HG03575 (cell line): ENCODE results near the gene CORO2A.

ENCODE experiments used
- ATAC-seq: cut with Tn5 transposase; IDR thresholded peaks from one replicate; pipeline ENCODE4 v1.9.1; 2021; ENCODE audit not compliant: unreplicated experiment, insufficient number of reproducible peaks, low FRiP score; ENCODE audit errors: extremely low read depth

Gene CORO2A

DNA sequence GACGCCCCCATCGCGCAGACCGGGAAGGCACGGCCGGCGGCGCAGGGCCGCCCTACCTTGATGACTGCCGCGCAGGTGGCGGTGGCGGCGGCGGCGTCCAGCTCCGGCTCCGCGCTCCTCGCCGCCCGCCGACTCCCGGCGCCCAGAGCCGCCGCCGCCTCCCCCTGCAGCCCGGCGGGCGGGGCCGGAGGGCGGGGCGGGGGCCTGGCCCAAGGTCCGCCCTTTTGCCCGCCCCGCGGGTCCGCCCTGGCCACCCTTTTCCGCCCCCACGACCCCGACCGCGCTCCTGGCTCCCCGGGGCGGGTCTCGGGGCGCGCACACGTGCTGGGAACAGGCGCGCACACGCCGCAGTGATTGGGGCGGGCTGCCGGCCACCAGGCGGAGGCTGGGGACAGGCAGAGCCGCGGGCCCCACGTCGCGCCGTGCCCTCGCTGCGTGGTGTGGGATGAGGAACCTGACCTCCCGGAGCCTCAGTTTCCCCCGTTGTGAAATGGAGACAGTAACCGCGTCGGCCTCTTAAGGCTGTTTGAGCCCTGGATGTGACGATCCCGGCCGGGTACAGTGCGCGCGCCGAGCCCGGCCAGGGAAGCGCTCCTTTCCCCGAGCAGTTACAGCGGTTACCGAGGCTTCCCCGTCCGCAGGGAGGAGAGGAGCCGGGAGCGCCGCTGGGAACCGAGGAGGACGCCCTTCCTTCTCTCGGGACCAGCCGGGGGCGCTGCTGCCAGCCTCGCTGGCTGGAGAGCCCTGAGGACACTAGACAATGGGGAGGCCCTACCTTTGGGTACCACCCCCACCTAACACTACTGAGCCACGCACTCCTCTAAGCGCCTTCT, at the start of gene CORO2A:
TSS of gene CORO2A (minus strand) at position 135 of the 833 bp plus-strand sequence. CDS start 34,977 bp downstream, outside the sequence.
- ATAC-seq = no peak

- no peak for ATAC-seq
These were observed 49.2 kb upstream of the CORO2A start for GRCh38 chr9:98241357-98242300.

GRCh38 chr9:98240475-98240874, 48.0 kb upstream of the CORO2A start:
- no peak for ATAC-seq

DNA sequence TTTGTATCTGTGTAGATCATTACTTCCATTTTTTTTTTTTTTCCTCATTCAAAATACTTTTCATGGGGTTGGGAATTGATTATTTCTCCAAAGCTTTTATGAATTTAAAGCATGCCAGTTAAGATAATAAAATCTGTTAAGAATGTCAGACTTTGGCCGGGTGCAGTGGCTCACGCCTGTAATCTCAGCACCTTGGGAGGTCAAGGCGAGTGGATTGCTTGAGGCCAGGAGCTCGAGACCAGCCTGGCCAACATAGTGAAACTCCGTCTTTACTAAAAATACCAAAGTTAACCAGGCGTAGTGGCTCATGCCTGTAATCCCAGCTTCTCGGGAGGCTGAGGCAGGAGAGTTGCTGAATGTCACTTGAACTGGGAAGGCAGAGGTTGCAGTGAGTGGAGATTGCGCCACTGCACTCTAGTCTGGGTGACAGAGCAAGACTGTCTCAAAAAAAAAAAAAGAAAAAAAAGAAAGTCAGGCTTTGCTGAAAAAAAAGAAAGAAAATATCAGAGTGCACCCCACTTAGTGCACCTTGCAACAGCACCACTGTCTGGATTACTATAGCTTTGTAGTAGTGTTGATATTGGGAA, 44.6 kb upstream of the CORO2A start:
- no peak for ATAC-seq

- ATAC-seq = no peak
These were observed 42.7 kb upstream of the CORO2A start for GRCh38 chr9:98235126-98235525.

DNA sequence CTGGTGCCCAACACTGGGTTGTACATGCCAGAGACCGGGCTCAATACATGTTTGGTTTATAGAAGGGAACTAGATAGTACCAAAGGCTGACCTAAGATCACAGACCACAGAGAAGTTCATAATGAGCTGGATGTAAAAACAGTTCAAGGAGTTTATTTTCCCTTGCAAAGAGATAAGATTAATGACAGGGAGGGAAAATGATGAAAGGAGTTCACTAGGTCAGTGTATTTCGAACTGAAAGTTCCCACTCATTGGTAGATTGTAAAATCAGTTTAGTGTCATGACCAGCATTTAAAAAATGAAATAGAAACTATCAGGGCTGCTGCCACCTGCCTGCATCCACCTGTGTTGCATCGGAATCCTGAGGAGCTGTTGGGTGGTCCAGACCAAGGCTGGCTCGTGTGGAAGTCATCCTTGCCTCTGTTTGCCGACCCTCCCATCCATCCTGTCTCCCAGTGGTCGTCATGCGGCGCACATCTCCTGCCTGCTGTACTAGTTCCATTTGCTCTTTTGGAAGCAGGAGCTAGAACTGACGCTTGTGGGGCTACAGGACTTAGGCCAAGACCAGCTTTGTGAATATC, 41.9 kb upstream of the CORO2A start:
- ATAC-seq = no peak

DNA sequence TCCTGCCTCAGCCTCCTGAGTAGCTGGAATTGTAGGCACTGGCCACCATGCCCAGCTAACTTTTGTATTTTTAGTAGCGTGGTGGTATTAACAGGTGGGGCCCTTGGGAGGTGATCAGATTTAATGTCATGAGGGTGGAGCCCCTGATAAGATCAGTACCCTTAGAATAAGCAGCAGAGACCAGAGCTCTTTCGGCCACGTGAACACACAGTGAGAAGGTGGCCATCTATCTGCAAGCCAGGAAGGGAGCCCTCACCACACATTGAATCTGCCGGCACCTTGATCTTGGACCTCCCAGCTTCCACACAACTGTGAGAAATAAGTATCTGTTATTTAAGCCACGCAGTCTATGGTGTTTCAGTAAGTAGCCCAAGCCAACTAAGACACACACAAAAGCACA, 40.5 kb upstream of the CORO2A start:
- no peak for ATAC-seq

DNA sequence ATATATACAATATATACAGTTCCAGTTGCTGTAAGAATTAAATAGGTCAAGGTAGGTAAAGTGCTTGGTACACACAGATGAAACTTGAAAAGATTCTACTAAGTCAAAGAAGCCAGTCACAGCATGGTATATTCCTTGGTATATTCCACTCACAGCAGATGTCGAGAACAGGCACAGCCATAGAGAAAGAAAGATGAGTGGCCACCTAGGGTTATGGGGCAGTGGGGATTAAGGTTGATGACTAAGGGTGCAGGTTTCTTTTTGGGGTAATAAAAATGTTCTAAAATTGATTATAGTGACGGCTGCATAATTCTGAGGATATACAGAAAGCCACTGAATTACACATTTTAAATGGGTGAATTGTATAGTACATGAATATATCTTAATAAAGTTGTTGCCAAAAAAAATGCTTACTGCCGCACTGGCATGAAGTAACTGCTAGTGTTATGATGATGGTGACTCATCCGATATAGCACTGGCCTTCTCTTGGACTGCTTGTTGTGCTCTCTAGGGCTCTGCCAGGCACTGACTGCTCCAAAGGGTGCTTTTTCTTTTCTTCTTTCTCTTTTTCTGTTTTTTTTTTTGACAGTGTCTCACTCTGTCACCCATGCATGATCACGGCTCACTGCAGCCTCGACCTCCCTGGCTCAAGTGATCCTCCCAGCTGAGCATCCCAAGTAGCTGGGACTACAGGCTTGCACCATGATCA, 39.5 kb upstream of the CORO2A start:
- no peak for ATAC-seq

DNA sequence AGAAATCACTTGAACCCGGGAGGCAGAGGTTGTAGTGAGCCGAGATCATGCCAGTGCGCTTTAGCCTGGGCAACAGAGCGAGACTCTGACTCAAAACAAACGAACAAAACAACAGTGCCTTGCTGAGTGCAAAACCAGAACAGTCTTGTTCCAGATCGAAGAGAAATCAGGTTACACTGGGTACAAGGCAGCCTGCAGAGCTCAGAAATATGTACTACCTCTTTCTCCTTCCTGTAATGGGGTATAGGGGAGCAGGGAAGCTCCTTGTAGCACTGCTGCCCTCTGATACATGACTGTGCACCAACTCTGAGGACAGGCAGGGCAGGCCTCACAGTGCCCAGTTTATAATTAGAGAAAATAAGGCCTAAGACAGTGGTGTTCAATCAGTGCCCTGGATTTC, 38.4 kb upstream of the CORO2A start:
- ATAC-seq = no peak

DNA sequence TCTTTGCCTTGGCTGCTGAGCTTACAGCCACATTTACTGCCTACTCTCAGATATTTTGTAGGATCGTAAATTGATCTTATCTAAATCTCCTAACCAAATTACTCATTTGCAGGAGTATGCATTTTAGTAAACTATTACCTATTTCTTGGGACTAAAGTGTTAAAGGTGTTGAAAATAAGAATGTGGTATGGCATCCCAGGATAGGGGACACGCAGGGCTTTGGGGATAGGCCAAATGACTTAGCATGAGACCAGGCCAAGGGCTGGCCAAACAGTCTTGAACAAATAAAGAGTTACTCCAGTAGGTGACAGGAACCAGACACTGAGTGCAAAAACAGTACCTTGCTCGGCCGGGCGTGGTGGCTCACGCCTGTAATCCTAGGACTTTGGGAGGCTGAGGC, 37.9 kb upstream of the CORO2A start:
- ATAC-seq = no peak

GRCh38 chr9:98229620-98230019, 37.2 kb upstream of the CORO2A start:
- ATAC-seq = no peak

DNA sequence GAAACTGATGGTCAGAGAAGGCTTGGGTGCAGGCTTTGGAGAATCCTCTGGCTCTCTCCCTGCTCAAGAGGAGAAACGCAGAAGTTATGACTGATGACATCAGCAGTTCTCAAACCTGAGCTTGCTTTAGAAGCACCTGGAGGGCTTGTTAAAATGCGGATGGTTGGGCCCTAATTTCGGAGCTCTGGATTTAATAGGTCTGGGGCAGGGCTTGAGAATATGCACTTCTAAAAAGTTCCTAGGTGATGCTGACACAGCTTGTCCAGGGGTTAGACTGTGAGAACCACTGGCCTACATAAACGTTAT, 36.6 kb upstream of the CORO2A start:
- ATAC-seq = no peak

DNA sequence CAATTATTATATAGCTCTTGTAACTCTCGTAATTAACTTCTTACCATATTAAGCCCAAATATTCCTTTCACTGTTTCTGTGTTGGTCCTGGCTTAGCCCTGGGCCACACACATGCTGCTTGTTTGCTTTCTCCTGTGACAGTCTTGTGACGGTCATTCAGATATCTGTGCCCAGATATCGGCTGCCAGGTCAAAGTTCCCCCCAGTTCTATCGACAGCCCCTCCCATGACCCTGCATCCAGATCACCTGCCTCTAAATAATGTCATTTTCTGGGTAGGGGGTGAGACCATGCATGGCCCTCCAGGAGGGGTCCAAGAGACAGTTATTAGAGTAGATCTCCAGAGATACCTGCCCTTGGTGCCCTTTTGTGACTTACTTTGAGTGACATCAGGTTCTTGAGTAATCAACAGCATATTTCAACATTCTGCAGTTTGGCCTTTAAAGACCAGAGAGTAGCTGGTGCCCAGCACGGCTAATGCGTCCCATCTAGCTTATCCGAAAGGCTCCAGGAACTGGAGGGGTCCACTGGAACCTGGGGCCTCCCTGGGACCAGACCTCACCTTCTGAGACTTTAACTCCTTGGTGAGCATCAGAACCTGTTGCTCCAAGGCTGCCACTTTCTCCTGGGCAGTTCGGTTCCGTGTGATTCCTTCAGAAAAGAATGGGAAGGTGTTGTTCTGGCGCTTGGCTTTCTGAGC, 36.1 kb upstream of the CORO2A start:
- no peak for ATAC-seq

GRCh38 chr9:98227883-98228282, 35.4 kb upstream of the CORO2A start:
- ATAC-seq = no peak

DNA sequence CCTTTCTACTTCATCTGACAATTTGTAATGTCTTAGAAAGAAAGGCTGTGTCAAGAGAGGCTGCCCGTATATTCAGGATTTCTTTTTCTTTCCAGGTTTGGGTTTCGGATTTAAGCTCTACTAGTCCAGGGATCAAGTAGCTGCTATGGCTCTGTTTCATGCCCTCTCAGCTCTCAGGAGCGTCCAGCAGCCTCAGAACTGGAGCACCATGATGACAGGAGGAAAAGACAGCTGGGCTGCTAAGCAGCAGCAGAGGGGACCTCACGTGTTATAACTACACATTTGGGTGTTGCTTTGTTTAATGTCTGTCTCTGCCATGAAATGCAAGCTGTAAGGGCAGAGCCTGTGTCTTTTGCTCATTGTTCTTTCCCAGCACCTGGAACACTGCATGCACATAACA, 34.5 kb upstream of the CORO2A start:
- no peak for ATAC-seq

GRCh38 chr9:98226516-98226915, 34.1 kb upstream of the CORO2A start:
- no peak for ATAC-seq

DNA sequence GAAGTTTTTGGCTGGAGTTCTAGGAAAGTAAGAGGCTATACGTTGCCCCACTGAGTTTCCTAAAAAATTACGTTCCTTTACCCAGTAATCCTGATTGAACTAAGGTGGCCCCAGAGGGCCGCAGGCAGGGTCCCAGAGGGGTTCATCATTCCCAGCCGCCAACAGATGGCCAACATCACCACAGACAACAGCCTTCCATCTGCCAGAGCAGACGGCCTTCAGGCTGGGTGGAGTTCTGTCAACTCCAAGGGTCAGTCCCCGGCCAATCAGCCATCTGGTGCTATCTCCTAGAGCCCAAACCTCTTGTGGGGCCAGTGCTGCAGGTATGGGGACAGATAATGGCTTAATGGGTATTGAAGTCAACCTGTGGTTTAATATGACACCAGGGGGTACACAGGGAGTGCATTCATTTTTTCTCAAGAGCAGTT, 32.6 kb upstream of the CORO2A start:
- ATAC-seq = no peak
